Adipocyte (in vitro differentiated cells): ENCODE data around the gene TP53I13.

ENCODE experiments used
- DNase-seq: peaks from one replicate; pipeline ENCODE4 v3.0.0-alpha.2; 2015; ENCODE audit warnings: low read depth
- H3K27me3 ChIP-seq: replicated peaks from 2 replicates; pipeline ENCODE4 v1.7.0; 2013; ENCODE audit warnings: mild to moderate bottlenecking, low read length, moderate library complexity; ENCODE audit not compliant: control insufficient read depth, insufficient read depth
- H3K36me3 ChIP-seq: 2 replicates; pipeline ENCODE4 v1.7.0; 2013; ENCODE audit warnings: low read length, mild to moderate bottlenecking, moderate library complexity; ENCODE audit not compliant: control insufficient read depth, insufficient read depth, severe bottlenecking
- H3K4me1 ChIP-seq: 2 replicates; pipeline ENCODE4 v1.7.0; 2013; ENCODE audit warnings: mild to moderate bottlenecking, low read length, moderate library complexity; ENCODE audit not compliant: control insufficient read depth, insufficient read depth
- H3K4me3 ChIP-seq: 2 replicates; pipeline ENCODE4 v1.7.0; 2013; ENCODE audit warnings: mild to moderate bottlenecking, low read length, moderate library complexity
- H3K9ac ChIP-seq: 2 replicates; pipeline ENCODE4 v1.7.0; 2013; ENCODE audit warnings: mild to moderate bottlenecking, low read length, moderate library complexity
- H3K9me3 ChIP-seq: 2 replicates; pipeline ENCODE4 v1.7.0; 2013; ENCODE audit warnings: mild to moderate bottlenecking, low read length, moderate library complexity; ENCODE audit not compliant: control insufficient read depth

TP53I13 gene

GRCh38 chr17:29569245-29569950, 897 bp downstream of the TP53I13 start:
- H3K27me3 ChIP-seq: no peaks in the 10 kb centered on the region
- peak overlapping the region; percentile 85 for H3K4me3 ChIP-seq
- no peak for DNase-seq

DNA sequence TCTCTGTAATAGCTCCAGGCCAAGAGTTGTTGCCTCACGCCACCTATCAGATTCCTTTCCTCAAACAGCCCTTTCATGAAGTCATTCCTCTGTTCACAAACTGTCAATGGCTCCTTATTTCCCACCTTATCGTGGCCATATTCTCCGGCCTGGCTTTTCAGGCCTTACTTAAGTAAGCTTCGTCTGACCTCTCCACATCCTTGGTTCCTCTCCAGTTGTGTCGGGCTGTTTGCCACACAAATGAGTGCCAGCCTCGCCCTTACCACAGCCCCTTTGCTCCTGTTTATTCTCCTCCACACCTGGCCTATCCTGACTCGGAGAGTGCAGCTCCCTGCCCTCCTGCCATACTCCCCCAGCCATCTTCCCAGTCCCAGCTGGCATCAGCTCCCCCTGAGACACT, 2.0 kb downstream of the TP53I13 start:
- Histone ChIP-seq H3K9me3 (no peaks in the 10 kb centered on the region), H3K4me3 (no peak overlapping the region), H3K4me1 (peaks cover 36% of the 10 kb centered on the region), H3K27me3 (no peaks in the 10 kb centered on the region), H3K9ac (peak overlapping the region; percentile 14), H3K36me3 (peaks cover 50% of the 10 kb centered on the region)
- no peak for DNase-seq

More at GRCh38 chr17:29569245-29569950, 897 bp downstream of the TP53I13 start:
- Histone ChIP-seq H3K9me3 (no peaks in the 10 kb centered on the region), H3K9ac (peak overlapping the region; percentile 85), H3K4me1 (peaks cover 42% of the 10 kb centered on the region), H3K36me3 (peaks cover 39% of the 10 kb centered on the region)

DNA sequence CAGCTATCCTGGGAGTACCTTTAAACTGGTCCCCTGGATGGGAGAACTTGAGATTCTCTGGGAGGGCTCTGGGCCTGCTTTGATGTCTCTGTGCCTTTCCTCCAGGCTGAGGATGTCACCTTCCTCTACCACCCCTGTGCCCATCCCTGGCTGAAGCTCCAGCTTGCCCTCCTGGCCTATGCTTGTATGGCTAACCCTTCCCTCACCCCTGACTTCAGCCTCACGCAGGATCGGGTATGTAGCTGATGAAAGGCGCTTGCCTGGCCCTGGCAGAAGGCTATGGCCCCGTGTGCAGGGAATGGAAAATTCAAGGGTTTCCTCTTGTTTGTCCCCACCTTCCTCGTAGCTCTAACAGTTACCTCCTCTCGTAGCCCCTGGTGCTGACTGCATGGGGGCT, 3.0 kb downstream of the TP53I13 start:
- peaks cover 31% of the 10 kb centered on the region for H3K4me1 ChIP-seq
- peaks cover 60% of the 10 kb centered on the region for H3K36me3 ChIP-seq
- H3K9me3 ChIP-seq: no peaks in the 10 kb centered on the region
- no peak overlapping the region for H3K4me3 ChIP-seq
- H3K27me3 ChIP-seq: no peaks in the 10 kb centered on the region
- DNase-seq: no peak
- H3K9ac ChIP-seq: no peak overlapping the region

- no peak for DNase-seq
- Histone ChIP-seq H3K4me1 (peaks cover 31% of the 10 kb centered on the region), H3K27me3 (no peaks in the 10 kb centered on the region), H3K4me3 (no peak overlapping the region), H3K9me3 (no peaks in the 10 kb centered on the region), H3K9ac (peak overlapping the region; percentile 42), H3K36me3 (peaks cover 66% of the 10 kb centered on the region)
Measured at GRCh38 chr17:29571883-29572681, 3.6 kb downstream of the TP53I13 start.

DNA sequence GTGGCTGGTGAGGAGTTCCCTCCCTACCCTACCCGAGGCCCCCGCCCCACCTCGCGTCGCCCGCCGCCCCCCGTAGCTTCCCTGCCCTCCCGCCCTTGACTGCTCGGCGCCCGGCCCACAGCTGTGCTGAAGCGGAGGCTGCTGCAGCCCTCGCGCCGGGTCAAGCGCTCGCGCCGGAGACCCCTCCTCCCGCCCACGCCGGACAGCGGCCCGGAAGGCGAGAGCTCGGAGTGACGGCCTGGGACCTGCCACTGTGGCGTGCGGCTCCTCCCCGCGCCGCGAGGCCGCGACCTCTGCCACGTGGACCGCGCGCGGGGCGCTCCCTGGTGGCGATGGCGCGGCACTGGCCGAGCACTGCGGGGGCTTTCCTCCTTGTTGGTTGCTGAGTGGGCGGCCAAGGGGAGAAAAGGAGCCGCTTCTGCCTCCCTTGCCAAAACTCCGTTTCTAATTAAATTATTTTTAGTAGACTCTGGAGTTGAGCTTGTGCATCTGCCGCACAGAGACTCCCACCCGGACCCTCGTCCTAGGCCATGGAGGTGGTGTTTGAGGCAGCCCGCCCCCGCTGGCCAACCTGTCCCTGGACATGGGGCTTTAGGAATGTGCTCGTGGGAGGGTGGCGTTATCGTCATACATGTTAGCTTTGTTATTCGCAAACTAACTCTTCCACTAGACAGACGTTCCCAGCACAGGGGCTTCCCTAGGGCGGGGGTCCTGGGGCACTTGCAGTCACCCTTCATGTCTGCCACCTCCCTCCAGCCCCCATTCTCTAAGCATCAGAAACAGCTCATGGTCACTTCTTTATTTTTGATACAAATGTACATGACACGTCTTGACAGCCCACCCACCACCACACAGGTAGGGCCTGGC, 4.4 kb downstream of the TP53I13 start:
- DNase-seq: peak; percentile 63
- H3K36me3 ChIP-seq: peaks cover 68% of the 10 kb centered on the region

DNA sequence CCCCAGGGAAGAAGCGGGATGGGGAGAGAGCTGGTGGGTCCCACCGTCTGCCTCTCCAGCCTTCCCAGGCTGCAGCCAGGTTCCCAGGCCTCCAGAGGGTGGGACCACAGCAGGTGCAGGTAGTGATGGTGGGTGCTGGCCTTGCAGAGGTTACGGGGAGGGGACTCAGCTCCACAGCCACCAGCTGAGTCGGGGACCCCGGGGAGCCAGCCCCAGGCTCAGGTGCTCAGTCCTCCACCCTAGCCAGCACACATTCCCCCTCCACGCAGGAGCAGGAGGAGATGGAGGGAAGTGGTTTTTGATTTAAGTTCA, 5.0 kb downstream of the TP53I13 start:
- no peaks in the 10 kb centered on the region for H3K27me3 ChIP-seq
- H3K4me1 ChIP-seq: peaks cover 31% of the 10 kb centered on the region
- no peak overlapping the region for H3K9ac ChIP-seq
- H3K36me3 ChIP-seq: peaks cover 68% of the 10 kb centered on the region
- no peak overlapping the region for H3K4me3 ChIP-seq
- DNase-seq: no peak
- H3K9me3 ChIP-seq: no peaks in the 10 kb centered on the region

More for the DNA sequence above, 4.4 kb downstream of the TP53I13 start:
- Histone ChIP-seq H3K27me3 (no peaks in the 10 kb centered on the region), H3K4me3 (no peak overlapping the region), H3K4me1 (peaks cover 31% of the 10 kb centered on the region), H3K9ac (peak overlapping the region; percentile 42), H3K9me3 (no peaks in the 10 kb centered on the region)

- Histone ChIP-seq H3K4me1 (peaks cover 28% of the 10 kb centered on the region), H3K27me3 (no peaks in the 10 kb centered on the region), H3K36me3 (peaks cover 68% of the 10 kb centered on the region), H3K4me3 (no peak overlapping the region), H3K9ac (no peak overlapping the region), H3K9me3 (no peaks in the 10 kb centered on the region)
- no peak for DNase-seq
Measured at GRCh38 chr17:29573871-29574731, 5.6 kb downstream of the TP53I13 start.

DNA sequence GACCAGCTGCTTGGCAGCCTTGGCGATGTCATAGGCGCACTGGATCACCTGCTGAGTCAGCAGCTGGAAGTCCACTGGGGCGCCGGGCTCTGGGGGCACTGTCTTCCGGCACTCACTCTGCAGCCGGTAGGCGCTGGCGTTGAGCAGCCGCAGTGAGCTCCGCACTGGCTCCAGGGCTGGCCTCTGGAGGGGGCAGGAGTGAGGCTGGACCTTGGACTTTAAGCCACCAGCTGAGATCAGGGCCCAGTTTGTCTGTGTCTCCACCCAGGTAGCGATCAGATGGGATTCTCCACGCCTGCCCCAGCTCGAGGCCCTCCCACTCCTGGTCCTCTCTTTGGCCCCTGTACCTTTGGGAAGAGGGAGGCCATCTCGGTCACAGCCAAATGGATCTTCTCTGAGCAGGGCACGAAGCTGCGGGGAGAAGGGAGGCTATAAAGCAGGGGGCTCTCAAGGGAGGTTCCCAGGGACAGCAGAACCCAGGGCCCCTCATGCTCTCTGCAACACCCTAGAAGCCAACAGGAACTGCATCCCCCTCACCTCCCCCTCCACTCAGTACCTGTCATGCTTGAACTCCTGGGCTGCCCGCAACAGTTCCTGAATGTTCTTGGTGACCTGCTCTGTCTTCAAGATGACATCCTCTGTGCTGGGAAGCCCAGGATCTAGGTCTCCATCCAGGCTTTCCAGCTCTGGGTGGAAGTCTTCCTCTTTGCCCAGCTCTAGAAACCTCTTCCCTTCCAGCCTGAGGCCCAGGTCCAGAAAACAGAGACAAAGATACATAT, 6.4 kb downstream of the TP53I13 start:
- no peak for DNase-seq
- Histone ChIP-seq H3K36me3 (peaks cover 62% of the 10 kb centered on the region), H3K4me3 (no peak overlapping the region), H3K4me1 (peaks cover 20% of the 10 kb centered on the region), H3K27me3 (no peaks in the 10 kb centered on the region), H3K9me3 (no peaks in the 10 kb centered on the region), H3K9ac (no peak overlapping the region)

DNA sequence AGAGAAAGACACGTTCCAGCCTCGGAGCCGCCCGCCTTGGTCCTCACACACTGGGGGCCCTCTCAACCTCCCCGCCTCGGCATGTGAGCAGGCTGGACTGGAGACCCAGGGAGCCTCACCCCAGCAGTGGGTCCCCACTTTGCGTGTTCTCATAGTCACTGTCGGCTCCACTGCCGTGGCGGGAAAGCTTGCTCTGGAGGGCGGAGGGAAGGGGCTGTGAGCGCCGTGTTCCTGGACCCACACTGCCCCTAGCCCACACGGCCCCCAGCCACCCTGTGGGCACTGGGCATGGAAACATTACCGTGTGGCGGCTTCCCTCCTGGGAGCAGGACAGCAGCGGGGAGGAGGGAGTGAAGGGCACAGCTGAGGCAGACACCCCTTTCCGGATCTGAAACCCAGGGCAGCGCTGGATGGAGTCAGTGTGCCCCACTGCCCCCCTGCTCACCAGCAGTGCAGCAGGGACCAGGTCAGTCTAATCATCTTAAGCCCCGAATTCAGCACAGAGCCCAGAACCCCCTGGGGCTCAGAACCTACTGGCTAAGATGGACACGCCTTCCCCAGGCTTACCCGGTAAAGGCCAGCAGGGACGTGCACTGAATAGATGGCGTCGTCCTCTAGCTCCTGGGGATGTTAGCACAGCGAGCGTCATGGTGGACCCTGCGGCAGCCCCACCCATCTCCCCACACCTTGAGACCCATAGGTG, 7.2 kb downstream of the TP53I13 start:
- no peaks in the 10 kb centered on the region for H3K9me3 ChIP-seq
- peaks cover 17% of the 10 kb centered on the region for H3K4me1 ChIP-seq
- no peaks in the 10 kb centered on the region for H3K27me3 ChIP-seq
- no peak overlapping the region for H3K9ac ChIP-seq
- H3K36me3 ChIP-seq: peaks cover 61% of the 10 kb centered on the region
- no peak for DNase-seq
- H3K4me3 ChIP-seq: no peak overlapping the region
